Fibroblast of skin of left quadriceps (primary cell): ENCODE results near the gene PLAC1.
A peak's percentile ranks its signal among the peaks of the same experiment; 100 is the strongest.

Source experiments
- DNase-seq, 2 experiments: peaks; one replicate each; pipeline ENCODE4 v3.0.0-alpha.2; 2013; ENCODE audit warnings: low read depth in 2 of 2

Gene PLAC1

GRCh38 chrX:134658002-134658759 is at the start of gene PLAC1:
TSS of gene PLAC1 (minus strand) at chrX:134658471. CDS start at chrX:134566682, 91,789 bp downstream.
- no peak for DNase-seq

- no peak for DNase-seq
These were observed 47.9 kb upstream of the PLAC1 start for GRCh38 chrX:134706138-134706537.

GRCh38 chrX:134695999-134696398 is 37.7 kb upstream of the PLAC1 start:
- no peak for DNase-seq

GRCh38 chrX:134694333-134695322 is 36.4 kb upstream of the PLAC1 start:
- no peak for DNase-seq

- DNase-seq: no peak
These were observed 35.4 kb upstream of the PLAC1 start for GRCh38 chrX:134693644-134694043.

GRCh38 chrX:134692990-134693389 is 34.7 kb upstream of the PLAC1 start:
- DNase-seq: peak; percentile 61 to 62

GRCh38 chrX:134692233-134692632 is 34.0 kb upstream of the PLAC1 start:
- DNase-seq: no peak

GRCh38 chrX:134691453-134691852 is 33.2 kb upstream of the PLAC1 start:
- DNase-seq: no peak

- no peak for DNase-seq
These were observed 30.6 kb upstream of the PLAC1 start for GRCh38 chrX:134688839-134689238.

GRCh38 chrX:134688031-134688823 is 30.0 kb upstream of the PLAC1 start:
- no peak for DNase-seq

GRCh38 chrX:134685668-134686067 is 27.4 kb upstream of the PLAC1 start:
- DNase-seq: no peak

- no peak for DNase-seq
These were observed 26.7 kb upstream of the PLAC1 start for GRCh38 chrX:134684956-134685355.

GRCh38 chrX:134683351-134684005 is 25.2 kb upstream of the PLAC1 start:
- no peak for DNase-seq

- DNase-seq: no peak
These were observed 23.8 kb upstream of the PLAC1 start for GRCh38 chrX:134682081-134682480.

GRCh38 chrX:134679644-134680043 is 21.4 kb upstream of the PLAC1 start:
- no peak for DNase-seq

- DNase-seq: no peak
These were observed 20.9 kb upstream of the PLAC1 start for GRCh38 chrX:134679221-134679620.

GRCh38 chrX:134677332-134677731 is 19.1 kb upstream of the PLAC1 start:
- DNase-seq: no peak

GRCh38 chrX:134676436-134676835 is 18.2 kb upstream of the PLAC1 start:
- DNase-seq: peak; percentile 43 to 50

- no peak for DNase-seq
These were observed 14.9 kb upstream of the PLAC1 start for GRCh38 chrX:134673123-134673522.

- DNase-seq: no peak
These were observed 13.8 kb upstream of the PLAC1 start for GRCh38 chrX:134672101-134672500.

- no peak for DNase-seq
These were observed 13.0 kb upstream of the PLAC1 start for GRCh38 chrX:134671294-134671693.
